ENCODE results near the gene ATP2C2.
"Not testable (repeated sequence)": the region's sequence is repeated elsewhere in the genome, so short reads cannot be mapped to it uniquely, and the experiment has no call there.

Gene ATP2C2

GRCh38 chr16:84340325-84341040 is 27.9 kb upstream of the ATP2C2 start:
- no peak for DNase-seq (ENCODE audit: low read depth)

GRCh38 chr16:84341528-84342295 is 26.6 kb upstream of the ATP2C2 start:
- no peak for DNase-seq (ENCODE audit: low read depth)

- not testable (repeated sequence) for DNase-seq (ENCODE audit: low read depth)
Observed at GRCh38 chr16:84343800-84344199, 24.5 kb upstream of the ATP2C2 start.

DNA sequence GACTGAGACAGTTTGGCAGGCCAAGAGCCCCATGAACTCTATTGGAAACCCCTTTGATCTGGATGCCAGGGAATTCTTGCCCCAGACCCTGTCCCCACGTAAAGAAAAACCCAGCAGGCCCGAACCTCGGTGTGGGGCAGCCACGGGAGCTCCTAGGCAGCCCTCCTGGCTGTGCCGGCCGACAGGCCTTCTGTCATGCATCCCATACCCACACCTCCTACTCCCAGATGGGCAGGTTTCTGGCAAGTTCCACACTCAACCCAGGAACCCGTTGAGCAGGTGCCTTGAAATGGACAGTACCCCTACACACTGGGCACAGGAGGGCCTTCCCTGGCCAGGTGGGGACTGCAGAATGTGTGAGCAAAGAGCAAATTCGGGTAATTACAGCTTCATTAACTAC is 23.6 kb upstream of the ATP2C2 start:
- no peak for DNase-seq (ENCODE audit: low read depth)

GRCh38 chr16:84347161-84347560 is 21.2 kb upstream of the ATP2C2 start:
- DNase-seq (ENCODE audit: low read depth) = no peak

DNA sequence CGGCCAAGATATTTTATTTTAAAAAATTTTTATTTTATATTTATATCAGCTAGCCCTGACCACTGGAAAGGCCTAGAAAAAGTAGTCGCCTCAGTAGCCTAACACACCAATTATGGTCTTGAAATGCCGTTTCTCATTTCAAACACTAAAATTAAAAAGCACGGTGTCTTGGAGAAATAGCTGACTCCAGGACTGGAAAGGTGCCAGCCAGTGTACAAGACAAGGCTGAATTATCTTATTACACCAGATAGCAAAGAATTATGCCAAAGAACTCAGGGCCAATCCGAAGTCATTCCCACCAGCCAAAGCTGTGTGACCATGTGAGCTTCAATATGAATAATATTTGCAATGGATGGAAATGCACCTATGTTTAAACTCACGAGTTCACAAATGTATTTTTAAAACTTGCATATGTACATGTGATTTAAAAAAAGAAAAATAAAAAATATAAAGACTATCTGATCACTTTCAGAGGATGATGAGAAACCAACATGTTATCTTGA is 19.9 kb upstream of the ATP2C2 start:
- no peak for DNase-seq (ENCODE audit: low read depth)

- DNase-seq (ENCODE audit: low read depth) = no peak
Observed at GRCh38 chr16:84349862-84350684, 18.3 kb upstream of the ATP2C2 start.

- DNase-seq (ENCODE audit: low read depth) = no peak
Observed at GRCh38 chr16:84350685-84351400, 17.5 kb upstream of the ATP2C2 start.

DNA sequence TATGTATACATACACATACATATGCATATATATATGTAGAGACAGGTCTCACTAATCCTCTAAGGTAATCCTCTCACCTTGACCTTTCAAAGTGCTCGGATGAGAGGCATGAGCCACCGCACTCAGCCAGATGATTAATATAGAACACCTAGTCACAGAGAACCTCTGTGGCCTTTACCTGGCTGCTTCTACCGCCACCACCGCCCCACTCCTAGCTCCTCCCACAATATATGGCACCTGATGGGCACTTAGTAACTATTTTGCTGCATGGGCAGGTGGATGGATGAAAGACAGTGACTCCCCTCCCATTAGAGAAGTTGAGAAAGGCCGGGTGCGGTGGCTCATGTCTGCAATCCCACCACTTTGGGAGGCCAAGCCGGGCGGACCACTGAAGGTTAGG is 16.7 kb upstream of the ATP2C2 start:
- no peak for DNase-seq (ENCODE audit: low read depth)

GRCh38 chr16:84354306-84354705 is 14.0 kb upstream of the ATP2C2 start:
- DNase-seq (ENCODE audit: low read depth) = no peak

- DNase-seq (ENCODE audit: low read depth) = no peak
Observed at GRCh38 chr16:84355149-84355548, 13.2 kb upstream of the ATP2C2 start.

DNA sequence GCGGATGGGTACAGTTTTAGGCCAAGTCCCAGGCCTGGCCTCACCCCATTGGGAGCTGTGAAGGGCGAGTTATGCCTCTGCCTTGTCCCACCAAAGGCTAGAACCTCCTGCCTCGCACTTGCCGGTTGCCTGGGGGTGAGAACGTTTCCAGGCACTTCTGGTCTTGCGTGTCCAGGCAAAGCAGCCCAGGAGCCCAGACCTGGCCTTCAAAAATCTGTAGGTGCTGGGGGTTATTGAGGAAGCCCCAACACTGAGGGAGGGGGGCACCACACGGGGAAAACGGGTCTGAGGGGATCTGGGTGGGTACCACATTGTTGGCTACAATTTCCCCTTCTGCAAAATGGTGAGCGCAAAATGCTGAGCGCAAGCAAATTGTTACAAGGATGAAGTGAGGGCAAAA is 12.2 kb upstream of the ATP2C2 start:
- DNase-seq (ENCODE audit: low read depth) = no peak

- DNase-seq (ENCODE audit: low read depth) = no peak
Observed at GRCh38 chr16:84356591-84357116, 11.7 kb upstream of the ATP2C2 start.

DNA sequence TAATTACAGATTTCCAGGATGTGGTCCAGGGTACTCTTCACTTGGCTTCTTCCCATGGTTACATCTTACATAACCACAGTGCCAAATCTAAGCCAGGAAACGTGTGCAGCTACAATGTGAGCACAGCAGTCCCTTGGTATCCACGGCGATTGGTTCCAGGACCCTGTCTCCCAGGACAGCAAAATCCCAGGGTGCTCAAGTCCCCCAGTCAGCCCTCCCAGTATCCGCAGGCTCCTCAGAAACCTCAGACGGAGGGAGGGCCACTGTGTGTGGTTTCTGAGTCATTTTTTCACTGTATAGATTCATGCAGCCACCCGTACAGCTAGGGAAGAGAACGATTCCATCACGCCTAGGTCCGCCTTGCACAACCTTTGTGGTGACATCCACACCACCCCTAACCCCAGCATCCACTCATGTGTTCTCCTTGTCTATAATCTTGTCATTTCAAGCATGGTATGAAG is 11.1 kb upstream of the ATP2C2 start:
- no peak for DNase-seq (ENCODE audit: low read depth)

DNA sequence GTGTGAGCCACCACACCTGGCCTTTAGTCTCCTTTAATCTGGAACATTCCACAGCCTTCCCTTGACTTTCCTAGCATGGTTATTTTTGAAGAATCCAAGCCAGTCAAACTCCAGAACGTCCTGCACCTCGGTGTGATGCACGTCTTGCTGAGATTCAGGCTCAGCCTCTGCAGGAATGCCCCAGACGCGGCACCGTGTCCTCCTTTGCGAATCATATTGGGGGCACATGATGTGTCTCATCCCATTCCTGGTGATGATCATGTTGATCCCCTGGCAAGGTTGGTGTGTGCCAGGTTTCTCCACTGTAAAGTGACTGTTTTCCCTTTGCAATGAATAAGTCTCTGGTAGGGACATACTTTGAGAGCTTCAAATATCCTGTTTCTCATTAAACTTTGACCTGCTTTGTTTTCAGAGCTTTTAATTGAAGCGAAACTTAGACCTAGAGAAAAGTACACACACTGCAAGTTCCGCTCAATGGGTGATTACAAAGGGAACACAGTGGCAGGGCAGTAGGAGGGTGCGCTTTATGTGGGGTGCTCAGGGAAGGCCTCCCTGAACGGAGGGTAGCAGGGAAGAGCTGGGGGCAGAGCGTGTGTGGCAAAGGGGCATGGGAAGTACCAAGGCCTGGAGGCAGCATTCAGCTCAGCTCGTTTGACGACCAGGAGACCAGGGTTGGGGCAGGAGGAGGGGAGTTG is 9.6 kb upstream of the ATP2C2 start:
- DNase-seq (ENCODE audit: low read depth) = no peak

GRCh38 chr16:84359326-84359725 is 9.0 kb upstream of the ATP2C2 start:
- no peak for DNase-seq (ENCODE audit: low read depth)

GRCh38 chr16:84360170-84360569 is 8.2 kb upstream of the ATP2C2 start:
- DNase-seq (ENCODE audit: low read depth) = peak; percentile 4

DNA sequence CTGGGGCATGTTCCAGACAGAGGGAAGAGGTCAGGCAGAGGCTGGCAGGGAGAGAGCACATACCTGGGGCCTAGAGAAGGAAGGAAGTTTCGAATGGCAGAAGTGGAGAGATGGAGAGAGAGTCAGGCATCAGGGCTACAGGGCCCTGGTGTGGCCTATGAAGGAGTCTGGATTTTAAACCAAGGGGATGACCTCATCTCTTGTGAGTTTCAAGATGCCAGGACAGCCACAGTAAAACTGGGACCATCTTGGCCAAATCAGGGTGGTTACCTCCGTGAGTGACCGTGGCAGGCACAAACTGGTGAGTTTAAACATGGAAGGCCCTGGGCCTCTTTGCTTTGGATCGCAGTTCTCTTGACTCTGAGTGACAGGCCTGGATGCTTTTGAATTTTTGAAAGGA is 7.6 kb upstream of the ATP2C2 start:
- no peak for DNase-seq (ENCODE audit: low read depth)

GRCh38 chr16:84361546-84361945 is 6.8 kb upstream of the ATP2C2 start:
- no peak for DNase-seq (ENCODE audit: low read depth)

GRCh38 chr16:84362471-84362941 is 5.8 kb upstream of the ATP2C2 start:
- no peak for DNase-seq (ENCODE audit: low read depth)

DNA sequence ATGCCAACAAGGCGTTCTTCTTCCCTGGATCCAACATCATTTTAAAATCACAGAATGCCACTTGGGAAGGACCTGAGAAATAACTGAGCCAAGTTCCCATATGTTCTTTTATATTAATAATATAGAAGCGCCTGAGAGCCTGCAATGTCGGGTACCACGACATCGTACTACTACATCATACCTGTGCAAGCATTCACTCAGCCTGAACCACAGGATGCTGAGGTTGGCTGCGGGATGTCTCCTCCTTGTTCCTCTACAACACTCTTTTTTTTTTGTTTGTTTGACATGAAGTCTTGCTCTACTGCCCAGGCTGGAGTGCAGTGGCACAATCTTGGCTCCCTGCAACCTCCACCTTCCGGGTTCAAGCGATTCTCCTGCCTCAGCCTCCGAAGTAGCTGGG is 2.1 kb upstream of the ATP2C2 start:
- no peak for DNase-seq (ENCODE audit: low read depth)
